ENCODE results near the gene CEP89. TPM values are rescaled to one million over a fixed set of nuclear protein-coding genes. Genes with fewer than 3 reads are reported as not detected.
"Not testable (repeated sequence)": the region's sequence is repeated elsewhere in the genome, so short reads cannot be mapped to it uniquely, and the experiment has no call there.

Gene CEP89
- total RNA-seq, 4 donors from 2014 or later, result 8.8 to 19.8 (median 14.0) TPM

DNA sequence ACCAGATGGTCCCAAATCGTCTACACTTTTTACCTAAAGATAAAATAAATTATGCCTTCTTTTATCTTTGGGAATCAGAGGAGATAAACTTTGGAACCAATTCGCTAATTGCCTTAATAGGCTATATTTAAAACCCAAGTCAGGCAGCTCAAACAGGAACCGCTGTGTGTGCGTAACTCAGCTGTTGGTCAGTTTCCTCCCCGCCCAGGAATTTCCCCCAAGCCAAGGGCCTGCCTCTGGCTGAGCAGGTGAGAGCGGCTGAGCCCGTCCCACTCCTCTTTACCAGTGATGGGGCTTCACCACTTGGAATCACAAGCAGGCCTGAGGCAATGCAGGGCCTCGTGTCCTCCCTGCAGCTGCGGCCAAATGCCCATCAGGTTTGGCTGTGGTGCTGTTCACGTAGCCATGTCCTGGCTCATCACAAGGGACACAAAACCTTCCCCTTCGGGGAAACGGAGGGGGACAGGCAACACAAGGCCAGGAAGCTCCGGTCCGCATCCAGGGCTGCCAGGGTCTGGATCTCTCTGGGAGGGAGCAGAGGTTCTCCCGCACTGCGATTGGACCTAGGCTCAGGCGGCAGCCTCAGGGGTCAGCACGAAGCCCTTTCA is 101.7 kb downstream of the CEP89 start:
- peak in 2 of 3 donors; percentile 80 to 85 for DNase-seq
- Histone ChIP-seq H3K4me1 (peaks cover 0 to 41% (median 3%) of the 10 kb centered on the region in 4 donors), H3K9me3 (no peaks in the 10 kb centered on the region), H3K27ac (peak overlapping the region in 3 of 4 donors; percentile 49 to 86 (median 73)), H3K36me3 (peaks cover 0 to 13% (median 0%) of the 10 kb centered on the region in 3 donors), H3K27me3 (no peaks in the 10 kb centered on the region), H3K4me3 (peak overlapping the region in 2 of 4 donors; percentile 25 to 47)
- TF ChIP-seq POLR2A (IDR thresholded peaks at IDR 0.05), result no peak
- TF ChIP-seq, protein P1, sequence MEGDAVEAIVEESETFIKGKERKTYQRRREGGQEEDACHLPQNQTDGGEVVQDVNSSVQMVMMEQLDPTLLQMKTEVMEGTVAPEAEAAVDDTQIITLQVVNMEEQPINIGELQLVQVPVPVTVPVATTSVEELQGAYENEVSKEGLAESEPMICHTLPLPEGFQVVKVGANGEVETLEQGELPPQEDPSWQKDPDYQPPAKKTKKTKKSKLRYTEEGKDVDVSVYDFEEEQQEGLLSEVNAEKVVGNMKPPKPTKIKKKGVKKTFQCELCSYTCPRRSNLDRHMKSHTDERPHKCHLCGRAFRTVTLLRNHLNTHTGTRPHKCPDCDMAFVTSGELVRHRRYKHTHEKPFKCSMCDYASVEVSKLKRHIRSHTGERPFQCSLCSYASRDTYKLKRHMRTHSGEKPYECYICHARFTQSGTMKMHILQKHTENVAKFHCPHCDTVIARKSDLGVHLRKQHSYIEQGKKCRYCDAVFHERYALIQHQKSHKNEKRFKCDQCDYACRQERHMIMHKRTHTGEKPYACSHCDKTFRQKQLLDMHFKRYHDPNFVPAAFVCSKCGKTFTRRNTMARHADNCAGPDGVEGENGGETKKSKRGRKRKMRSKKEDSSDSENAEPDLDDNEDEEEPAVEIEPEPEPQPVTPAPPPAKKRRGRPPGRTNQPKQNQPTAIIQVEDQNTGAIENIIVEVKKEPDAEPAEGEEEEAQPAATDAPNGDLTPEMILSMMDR (IDR thresholded peaks at IDR 0.05), result no peak

DNA sequence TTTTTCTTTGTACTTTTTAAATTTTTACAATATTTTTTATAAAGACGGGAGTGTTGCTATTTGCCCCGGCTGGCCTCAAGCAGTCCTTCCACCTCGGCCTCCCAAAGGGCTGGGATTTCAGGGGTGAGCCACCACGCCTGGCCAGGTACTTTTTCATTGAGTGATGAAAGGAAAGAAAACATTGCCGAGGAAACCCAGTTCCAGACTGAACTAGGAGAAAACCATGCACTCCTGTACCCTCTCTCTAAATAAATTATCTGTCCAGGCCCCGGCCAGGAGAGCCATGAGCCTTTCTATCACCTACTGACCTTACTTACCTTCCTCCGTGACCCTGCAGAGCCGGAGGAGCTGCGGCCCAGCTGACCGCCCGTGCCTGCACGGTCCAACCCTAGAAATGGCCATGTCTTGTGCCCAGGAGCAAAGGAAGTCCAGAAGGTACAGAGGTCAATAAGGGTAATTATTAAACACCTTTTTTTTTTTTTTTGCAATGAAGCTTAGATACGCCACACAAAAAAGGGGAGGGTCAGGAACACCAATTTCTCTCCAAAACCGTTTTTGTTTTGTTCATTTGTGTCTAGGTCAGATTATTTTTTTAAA is 102.3 kb downstream of the CEP89 start, which contains the start of gene SLC7A9:
SLC7A9 (minus strand) TSS at position 399 of the 597 bp plus-strand sequence. CDS start 1,233 bp downstream, outside the sequence.
- TF ChIP-seq POLR2A (IDR thresholded peaks at IDR 0.05), result peak; percentile 60 to 62
- TF ChIP-seq, protein P1 (IDR thresholded peaks at IDR 0.05), result no peak
- Histone ChIP-seq H3K4me3 (peak within 1 kb of the TSS in 2 of 4 donors; percentile 47 to 54), H3K27ac (peak within 1 kb of the TSS in 3 of 4 donors; percentile 49 to 86 (median 73)), H3K27me3 (no peaks in the 10 kb centered on the region), H3K9me3 (no peaks in the 10 kb centered on the region), H3K36me3 (peaks cover 0 to 15% (median 0%) of the 10 kb centered on the region in 3 donors), H3K4me1 (peaks cover 0 to 36% (median 3%) of the 10 kb centered on the region in 4 donors)
- DNase-seq, result peak in 2 of 3 donors; percentile 60 to 71

DNA sequence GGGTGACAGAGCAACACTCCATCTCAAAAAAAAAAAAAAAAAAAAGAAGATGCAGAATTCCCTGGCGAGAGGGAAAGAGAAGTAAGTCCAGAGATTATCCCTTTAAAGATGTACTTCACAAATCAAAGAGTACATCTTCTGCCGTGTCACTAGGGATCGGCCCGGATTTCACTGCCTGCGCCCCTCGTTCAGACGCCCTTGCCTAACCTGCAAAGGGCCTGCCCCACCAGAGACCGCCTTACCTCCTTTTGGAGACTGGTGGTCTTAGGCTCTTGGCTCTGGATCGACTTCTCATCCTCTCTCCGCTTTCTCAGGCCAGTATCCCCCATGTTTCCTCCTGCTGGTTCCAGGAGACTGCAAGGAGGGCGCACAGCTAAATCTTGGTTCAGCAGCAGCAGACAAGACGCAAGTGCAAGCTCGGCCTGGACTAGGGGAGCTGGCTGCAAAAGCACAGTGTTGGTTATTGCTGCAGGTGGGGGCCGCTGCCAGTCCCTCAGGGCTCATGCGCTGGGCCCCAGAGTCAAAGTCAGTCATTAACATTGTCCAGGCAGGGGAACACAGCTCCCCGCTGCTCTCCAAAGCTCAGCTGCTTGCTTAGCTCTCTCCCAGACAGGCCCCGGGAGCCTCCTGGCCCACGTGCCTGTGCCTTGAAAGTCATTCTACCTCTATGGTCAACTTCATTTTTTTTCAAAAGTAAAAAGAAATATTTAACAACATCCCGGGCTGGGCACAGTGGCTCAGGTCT is 103.4 kb downstream of the CEP89 start:
- Histone ChIP-seq H3K4me3 (peak overlapping the region in 2 of 4 donors; percentile 47 to 54), H3K27ac (no peak overlapping the region), H3K4me1 (peaks cover 0 to 27% (median 0%) of the 10 kb centered on the region in 4 donors), H3K36me3 (peaks cover 0 to 22% (median 0%) of the 10 kb centered on the region in 3 donors), H3K9me3 (no peaks in the 10 kb centered on the region), H3K27me3 (no peaks in the 10 kb centered on the region)
- peak in 1 of 3 donors; percentile 31 for DNase-seq
- TF ChIP-seq POLR2A (IDR thresholded peaks at IDR 0.05), result no peak
- TF ChIP-seq, protein P1 (IDR thresholded peaks at IDR 0.05), result no peak

DNA sequence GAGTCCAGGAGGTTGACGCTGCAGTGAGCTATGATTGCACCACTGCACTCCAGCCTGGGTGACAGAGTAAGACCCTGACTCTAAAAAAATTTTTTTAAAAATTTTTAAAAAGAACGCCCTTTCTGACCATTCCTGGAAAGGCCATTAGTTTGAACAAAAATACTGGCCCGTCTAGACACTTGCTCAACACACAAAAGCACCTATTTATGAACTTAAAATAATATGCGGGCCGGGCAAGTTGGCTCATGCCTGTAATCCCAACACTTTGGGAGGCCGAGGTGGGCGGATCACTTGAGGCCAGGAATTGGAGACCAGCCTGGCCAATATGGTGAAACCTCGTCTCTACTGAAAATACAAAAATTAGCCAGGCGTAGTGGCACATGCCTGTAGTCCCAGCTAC is 104.3 kb downstream of the CEP89 start:
- Histone ChIP-seq H3K4me3 (peak overlapping the region in 3 of 4 donors; percentile 2 to 54 (median 47)), H3K4me1 (peaks cover 0 to 21% (median 0%) of the 10 kb centered on the region in 4 donors)

DNA sequence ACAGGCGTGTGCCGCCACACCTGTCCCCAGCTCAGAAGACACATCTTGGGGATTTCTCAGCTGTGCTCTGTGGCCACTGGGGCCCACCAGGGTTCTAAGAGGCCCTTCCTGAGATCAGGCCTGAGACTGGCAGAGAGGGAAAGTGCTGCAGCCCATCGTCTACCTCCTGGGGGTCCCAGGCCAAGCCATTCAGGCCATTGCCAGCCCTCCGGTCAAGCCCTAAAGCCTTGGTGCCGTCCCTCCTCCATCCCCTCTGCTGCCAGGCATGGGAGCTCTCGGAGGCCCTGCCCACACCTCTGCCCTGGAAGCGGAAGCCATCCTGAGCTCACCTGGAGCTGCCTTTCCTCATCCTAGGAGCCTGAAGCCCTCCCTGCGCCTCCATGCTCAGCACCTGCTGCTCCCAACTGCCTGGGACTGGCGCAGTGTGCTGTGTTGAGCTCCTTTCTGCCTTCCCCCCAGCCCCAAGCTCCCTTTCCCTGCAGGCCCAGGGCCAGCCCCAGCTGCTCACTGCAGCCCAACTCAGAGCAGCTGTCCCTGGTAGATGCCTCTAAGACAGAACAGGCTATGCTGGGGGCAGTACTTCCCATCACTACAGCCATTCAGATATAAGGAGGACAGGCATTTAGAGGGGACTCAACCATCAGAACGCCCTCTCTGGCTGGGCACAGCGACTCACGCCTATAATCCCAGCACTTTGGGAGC is 105.0 kb downstream of the CEP89 start:
- DNase-seq, result peak in 1 of 3 donors; percentile 47

More for the DNA sequence above, 104.3 kb downstream of the CEP89 start:
- not testable (repeated sequence) for H3K27me3 ChIP-seq, H3K27ac ChIP-seq, H3K9me3 ChIP-seq
- DNase-seq, result peak in 1 of 3 donors; percentile 19
- peaks cover 0 to 30% (median 0%) of the 10 kb centered on the region in 3 donors for H3K36me3 ChIP-seq

More for the DNA sequence above, 105.0 kb downstream of the CEP89 start:
- H3K27me3 ChIP-seq, result no peaks in the 10 kb centered on the region
- no peaks in the 10 kb centered on the region for H3K9me3 ChIP-seq
- H3K4me1 ChIP-seq, result peaks cover 0 to 14% (median 0%) of the 10 kb centered on the region in 4 donors
- peak overlapping the region in 3 of 4 donors; percentile 2 to 54 (median 47) for H3K4me3 ChIP-seq
- no peak overlapping the region for H3K27ac ChIP-seq
- no peak for TF ChIP-seq POLR2A (IDR thresholded peaks at IDR 0.05)
- TF ChIP-seq, protein P1 (IDR thresholded peaks at IDR 0.05), result no peak
- H3K36me3 ChIP-seq, result peaks cover 0 to 36% (median 0%) of the 10 kb centered on the region in 3 donors
